KMS-11 (cell line): ENCODE measurements around the gene RTN4IP1.

Source experiments
- H2AFZ ChIP-seq: fragments of 200-600 bp; sonication (generic); 2 replicates; pipeline ENCODE4 v1.6.1; 2016; ENCODE audit warnings: antibody characterized with exemption, mixed run types, low read depth
- H3K27ac ChIP-seq: fragments of 200-600 bp; sonication (generic); 2 replicates; pipeline ENCODE4 v1.6.1; 2016; ENCODE audit warnings: mild to moderate bottlenecking, mixed run types
- H3K27me3 ChIP-seq: fragments of 200-600 bp; sonication (generic); 2 replicates; pipeline ENCODE4 v1.6.1; 2017; ENCODE audit warnings: mild to moderate bottlenecking, low read depth, mixed run types, moderate library complexity; ENCODE audit not compliant: insufficient read depth
- H3K36me3 ChIP-seq: fragments of 200-600 bp; sonication (generic); 2 replicates; pipeline ENCODE4 v1.6.1; 2017; ENCODE audit warnings: mild to moderate bottlenecking, mixed run types; ENCODE audit not compliant: insufficient read depth
- H3K4me1 ChIP-seq: fragments of 200-600 bp; sonication (generic); 2 replicates; pipeline ENCODE4 v1.6.1; 2016; ENCODE audit warnings: mild to moderate bottlenecking, low read depth, mixed run types; ENCODE audit not compliant: poor library complexity, severe bottlenecking
- H3K4me2 ChIP-seq: fragments of 200-600 bp; sonication (generic); 2 replicates; pipeline ENCODE4 v1.7.0; 2016; ENCODE audit warnings: mild to moderate bottlenecking, mixed run types
- H3K4me3 ChIP-seq: fragments of 200-600 bp; sonication (generic); IDR thresholded peaks from 2 replicates; pipeline ENCODE4 v1.6.1; 2017; ENCODE audit warnings: low read depth, low read length, mixed read lengths; ENCODE audit not compliant: insufficient read depth
- H3K79me2 ChIP-seq: fragments of 200-600 bp; sonication (generic); 2 replicates; pipeline ENCODE4 v1.6.1; 2016; ENCODE audit warnings: low read depth, mixed run types; ENCODE audit not compliant: insufficient read depth
- H3K9ac ChIP-seq: fragments of 200-600 bp; sonication (generic); 2 replicates; pipeline ENCODE4 v1.6.1; 2016; ENCODE audit warnings: mild to moderate bottlenecking, mixed run types
- H4K20me1 ChIP-seq: fragments of 200-600 bp; sonication (generic); 2 replicates; pipeline ENCODE4 v1.6.1; 2016; ENCODE audit warnings: mild to moderate bottlenecking, mixed run types; ENCODE audit not compliant: insufficient read depth
- TF ChIP-seq, protein P1 (sequence below): fragments of 200-600 bp; sonication (generic); conservative IDR thresholded peaks from 2 replicates; pipeline ENCODE4 v1.6.1; 2017; ENCODE audit warnings: low read depth, mild to moderate bottlenecking, antibody characterized with exemption, low read length, moderate library complexity, mixed read lengths

The RTN4IP1 gene

DNA sequence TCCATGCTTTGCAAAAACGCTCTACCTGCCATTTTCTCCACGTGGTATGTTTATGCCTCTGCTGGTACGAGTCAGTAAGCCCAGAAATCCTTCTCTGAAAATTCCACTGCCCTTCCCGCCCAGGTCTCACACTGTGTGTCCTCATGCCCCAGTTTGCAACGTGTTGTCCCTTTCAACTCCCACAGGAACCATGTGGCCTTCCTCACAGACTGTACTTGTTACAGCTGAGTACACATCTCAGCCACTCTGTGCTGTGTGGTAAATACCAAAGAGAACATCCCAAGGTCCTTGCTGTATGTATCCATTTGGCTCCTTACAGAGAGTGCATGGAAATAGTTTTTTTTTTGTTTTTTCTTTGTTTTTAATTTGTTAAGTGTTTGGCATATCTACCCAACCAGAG, 56.9 kb downstream of the RTN4IP1 start:
- TF ChIP-seq, protein P1, sequence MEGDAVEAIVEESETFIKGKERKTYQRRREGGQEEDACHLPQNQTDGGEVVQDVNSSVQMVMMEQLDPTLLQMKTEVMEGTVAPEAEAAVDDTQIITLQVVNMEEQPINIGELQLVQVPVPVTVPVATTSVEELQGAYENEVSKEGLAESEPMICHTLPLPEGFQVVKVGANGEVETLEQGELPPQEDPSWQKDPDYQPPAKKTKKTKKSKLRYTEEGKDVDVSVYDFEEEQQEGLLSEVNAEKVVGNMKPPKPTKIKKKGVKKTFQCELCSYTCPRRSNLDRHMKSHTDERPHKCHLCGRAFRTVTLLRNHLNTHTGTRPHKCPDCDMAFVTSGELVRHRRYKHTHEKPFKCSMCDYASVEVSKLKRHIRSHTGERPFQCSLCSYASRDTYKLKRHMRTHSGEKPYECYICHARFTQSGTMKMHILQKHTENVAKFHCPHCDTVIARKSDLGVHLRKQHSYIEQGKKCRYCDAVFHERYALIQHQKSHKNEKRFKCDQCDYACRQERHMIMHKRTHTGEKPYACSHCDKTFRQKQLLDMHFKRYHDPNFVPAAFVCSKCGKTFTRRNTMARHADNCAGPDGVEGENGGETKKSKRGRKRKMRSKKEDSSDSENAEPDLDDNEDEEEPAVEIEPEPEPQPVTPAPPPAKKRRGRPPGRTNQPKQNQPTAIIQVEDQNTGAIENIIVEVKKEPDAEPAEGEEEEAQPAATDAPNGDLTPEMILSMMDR = no peak
- no peaks in the 10 kb centered on the region for H3K36me3 ChIP-seq
- no peak overlapping the region for H3K9ac ChIP-seq
- no peak overlapping the region for H3K4me2 ChIP-seq
- H3K27ac ChIP-seq = no peak overlapping the region
- no peak overlapping the region for H3K4me3 ChIP-seq
- no peaks in the 10 kb centered on the region for H3K27me3 ChIP-seq
- H4K20me1 ChIP-seq = no peaks in the 10 kb centered on the region
- no peaks in the 10 kb centered on the region for H3K79me2 ChIP-seq
- no peaks in the 10 kb centered on the region for H3K4me1 ChIP-seq
- H2AFZ ChIP-seq = no peak overlapping the region

DNA sequence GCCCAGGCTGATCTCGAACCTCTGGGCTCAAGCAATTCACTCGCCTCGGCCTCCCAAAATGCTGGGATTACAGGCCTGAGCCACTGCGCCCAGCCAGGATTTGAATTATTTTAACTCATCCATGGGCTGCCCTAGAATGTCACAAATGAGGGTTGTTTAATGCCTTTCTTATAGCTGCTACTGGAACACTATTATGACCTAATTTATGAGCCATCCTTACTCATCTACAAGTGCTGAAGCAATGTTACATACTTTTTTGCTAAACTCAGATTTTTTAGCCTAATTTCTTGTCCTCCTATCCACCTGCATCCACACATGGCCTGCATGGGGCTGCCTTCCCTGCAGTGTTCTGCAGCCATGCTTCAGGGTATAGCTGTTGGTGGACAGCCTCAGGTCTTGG, 59.9 kb downstream of the RTN4IP1 start:
- no peak overlapping the region for H2AFZ ChIP-seq
- no peaks in the 10 kb centered on the region for H3K79me2 ChIP-seq
- no peak overlapping the region for H3K9ac ChIP-seq
- no peaks in the 10 kb centered on the region for H3K36me3 ChIP-seq
- H3K27ac ChIP-seq = no peak overlapping the region
- TF ChIP-seq, protein P1 = no peak
- H3K27me3 ChIP-seq = no peaks in the 10 kb centered on the region
- no peaks in the 10 kb centered on the region for H3K4me1 ChIP-seq
- H3K4me2 ChIP-seq = no peak overlapping the region
- no peak overlapping the region for H3K4me3 ChIP-seq
- no peaks in the 10 kb centered on the region for H4K20me1 ChIP-seq

DNA sequence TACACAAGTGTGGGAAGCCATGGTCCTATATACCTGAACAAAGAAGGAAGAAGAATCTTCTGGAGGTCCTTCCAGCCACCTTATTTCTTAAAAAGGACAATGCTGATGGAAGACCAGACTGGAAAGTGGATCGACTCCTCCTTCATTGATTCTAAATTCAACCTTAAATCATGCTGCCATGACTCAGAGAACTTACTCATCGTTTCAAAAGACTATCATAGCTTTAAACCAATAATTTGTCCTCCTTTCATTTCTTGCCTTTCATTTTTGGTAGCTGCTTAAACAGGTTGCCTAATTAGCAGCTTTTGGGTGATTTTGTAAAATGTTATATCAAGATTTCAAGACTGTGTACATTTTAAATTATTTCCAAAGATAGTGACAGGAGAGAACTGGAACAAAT, 60.8 kb downstream of the RTN4IP1 start:
- Histone ChIP-seq H3K27me3 (no peaks in the 10 kb centered on the region), H3K36me3 (no peaks in the 10 kb centered on the region), H3K4me2 (no peak overlapping the region)

DNA sequence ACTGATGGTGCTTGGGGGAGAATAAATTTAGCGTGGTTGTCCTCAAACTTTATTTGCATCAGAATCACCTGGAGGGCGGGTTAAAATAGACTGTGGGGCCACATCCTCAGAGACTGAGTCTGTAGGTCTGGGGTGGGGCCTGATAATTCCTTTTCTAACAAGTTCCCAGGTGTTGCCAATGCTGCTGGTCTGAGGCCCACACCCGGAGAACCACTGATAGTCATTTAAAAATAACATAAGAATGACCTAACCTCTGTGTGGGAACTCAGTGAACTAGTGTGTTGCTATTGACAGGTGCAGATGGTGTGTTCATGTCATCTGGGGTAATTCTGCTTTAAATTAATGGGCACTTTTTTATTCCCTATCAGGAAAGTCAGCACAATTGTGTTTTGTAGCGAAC, 64.8 kb downstream of the RTN4IP1 start:
- Histone ChIP-seq H3K4me2 (no peak overlapping the region), H3K27ac (no peak overlapping the region), H2AFZ (no peak overlapping the region), H3K9ac (no peak overlapping the region), H3K27me3 (no peaks in the 10 kb centered on the region), H3K4me1 (no peaks in the 10 kb centered on the region), H3K79me2 (no peaks in the 10 kb centered on the region), H3K4me3 (no peak overlapping the region), H3K36me3 (no peaks in the 10 kb centered on the region), H4K20me1 (no peaks in the 10 kb centered on the region)
- TF ChIP-seq, protein P1 = no peak

More for the DNA sequence above, 60.8 kb downstream of the RTN4IP1 start:
- Histone ChIP-seq H3K4me3 (no peak overlapping the region), H2AFZ (no peak overlapping the region), H3K9ac (no peak overlapping the region), H3K27ac (no peak overlapping the region), H3K4me1 (no peaks in the 10 kb centered on the region), H3K79me2 (no peaks in the 10 kb centered on the region), H4K20me1 (no peaks in the 10 kb centered on the region)
- TF ChIP-seq, protein P1 = no peak
